HFFc6 (cell line): ENCODE measurements around the gene TMEM150C. TPM values are rescaled to one million over a fixed set of nuclear protein-coding genes. Genes with fewer than 3 reads are reported as not detected.

Source experiments
- DNase-seq: peaks from one replicate; pipeline ENCODE4 v3.0.0-alpha.2; 2018
- H3K27ac Mint-ChIP-seq: 2 replicates; pipeline ENCODE4 v1.8.0; 2020; ENCODE audit warnings: mild to moderate bottlenecking, mixed read lengths
- H3K27me3 Mint-ChIP-seq: 2 replicates; pipeline ENCODE4 v1.8.0; 2021; ENCODE audit warnings: mild to moderate bottlenecking, moderate library complexity, mixed read lengths; ENCODE audit not compliant: insufficient read depth
- H3K36me3 Mint-ChIP-seq: 2 replicates; pipeline ENCODE4 v1.8.0; 2021; ENCODE audit warnings: low read depth, mixed read lengths
- H3K4me1 Mint-ChIP-seq: 2 replicates; pipeline ENCODE4 v1.8.0; 2020; ENCODE audit warnings: low read depth, mixed read lengths
- H3K4me3 Mint-ChIP-seq: 2 replicates; pipeline ENCODE4 v1.8.0; 2020; ENCODE audit warnings: mild to moderate bottlenecking, moderate library complexity, mixed read lengths
- H3K9me3 Mint-ChIP-seq: 2 replicates; pipeline ENCODE4 v1.8.0; 2020; ENCODE audit warnings: mild to moderate bottlenecking, mixed read lengths
- total RNA-seq, 6 experiments: library from RNA; stranded (reverse); fragmentation: NEBNext Ultra II Directional; extraction: Animal tissue kit (Norgen Biotek cat#: 25700); gene quantifications; 2 replicates in 1 of 6; 3 replicates in 5 of 6; pipeline ENCODE4 v1.2.3, GENCODE V29; 2021
- TF ChIP-seq, protein P1 (sequence below): fragments of 200-600 bp; sonication (generic); IDR thresholded peaks from 2 replicates; pipeline ENCODE4 v1.5.0; 2021; ENCODE audit warnings: antibody characterized with exemption, mild to moderate bottlenecking

TMEM150C gene
- total RNA-seq, 6 experiments from 2014 or later, result not detected

DNA sequence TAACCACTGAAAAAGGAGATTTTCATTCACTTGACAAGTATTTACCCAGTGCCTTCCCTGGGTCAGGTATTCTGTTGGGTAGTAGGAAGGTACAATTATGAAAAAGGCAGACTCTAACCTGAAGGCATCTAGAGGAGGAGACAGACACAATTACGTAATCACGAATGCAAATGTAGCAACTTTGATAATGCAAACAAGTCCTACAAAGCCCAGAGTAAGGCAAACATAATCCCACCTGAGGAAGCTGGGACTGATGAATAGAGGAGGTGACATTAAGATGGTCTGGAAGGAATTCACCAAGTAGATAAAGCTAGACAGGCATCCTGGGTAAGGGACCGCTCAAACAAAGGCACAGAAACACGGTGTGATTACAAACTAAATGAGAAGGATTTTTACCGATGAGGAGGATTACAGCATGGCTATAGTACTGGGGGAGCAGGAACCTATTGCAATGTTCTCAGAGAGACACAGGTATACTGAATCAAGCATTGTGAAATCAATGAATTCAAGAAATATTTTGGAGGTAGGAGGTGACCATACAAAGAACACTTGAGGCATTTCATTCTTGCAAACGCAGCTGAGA lies 37.1 kb downstream of the TMEM150C start:
- H3K4me1 Mint-ChIP-seq, result no peaks in the 10 kb centered on the region; the same call in 1 of the 2 replicates
- TF ChIP-seq, protein P1, sequence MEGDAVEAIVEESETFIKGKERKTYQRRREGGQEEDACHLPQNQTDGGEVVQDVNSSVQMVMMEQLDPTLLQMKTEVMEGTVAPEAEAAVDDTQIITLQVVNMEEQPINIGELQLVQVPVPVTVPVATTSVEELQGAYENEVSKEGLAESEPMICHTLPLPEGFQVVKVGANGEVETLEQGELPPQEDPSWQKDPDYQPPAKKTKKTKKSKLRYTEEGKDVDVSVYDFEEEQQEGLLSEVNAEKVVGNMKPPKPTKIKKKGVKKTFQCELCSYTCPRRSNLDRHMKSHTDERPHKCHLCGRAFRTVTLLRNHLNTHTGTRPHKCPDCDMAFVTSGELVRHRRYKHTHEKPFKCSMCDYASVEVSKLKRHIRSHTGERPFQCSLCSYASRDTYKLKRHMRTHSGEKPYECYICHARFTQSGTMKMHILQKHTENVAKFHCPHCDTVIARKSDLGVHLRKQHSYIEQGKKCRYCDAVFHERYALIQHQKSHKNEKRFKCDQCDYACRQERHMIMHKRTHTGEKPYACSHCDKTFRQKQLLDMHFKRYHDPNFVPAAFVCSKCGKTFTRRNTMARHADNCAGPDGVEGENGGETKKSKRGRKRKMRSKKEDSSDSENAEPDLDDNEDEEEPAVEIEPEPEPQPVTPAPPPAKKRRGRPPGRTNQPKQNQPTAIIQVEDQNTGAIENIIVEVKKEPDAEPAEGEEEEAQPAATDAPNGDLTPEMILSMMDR, result no peak

DNA sequence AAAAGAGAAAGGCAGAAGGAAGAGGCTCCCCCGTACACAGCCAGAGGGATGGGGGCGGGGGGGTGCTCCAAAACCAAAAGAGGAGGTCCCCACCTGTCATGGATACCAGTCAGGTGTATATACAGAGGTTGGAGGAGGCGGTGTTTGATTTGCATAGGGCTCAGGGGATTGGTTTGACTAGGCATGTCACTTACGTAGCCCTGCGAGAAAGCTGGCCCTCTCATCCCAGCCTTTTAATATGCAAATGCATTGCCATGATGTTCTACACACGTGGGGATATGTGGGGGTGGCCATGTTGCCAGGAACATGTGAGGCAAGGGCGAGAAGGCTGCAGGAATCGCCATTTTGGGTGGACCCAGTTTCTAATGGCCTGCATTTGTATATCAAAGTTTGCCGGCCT lies 38.6 kb downstream of the TMEM150C start:
- H3K4me1 Mint-ChIP-seq, result peaks cover 8% of the 10 kb centered on the region; the same call in 1 of the 2 replicates
- TF ChIP-seq, protein P1, result no peak

More for the DNA sequence above, 37.1 kb downstream of the TMEM150C start:
- no peak overlapping the region for H3K4me3 Mint-ChIP-seq
- no peaks in the 10 kb centered on the region for H3K36me3 Mint-ChIP-seq
- no peak for DNase-seq
- H3K27ac Mint-ChIP-seq, result no peak overlapping the region
- no peaks in the 10 kb centered on the region for H3K9me3 Mint-ChIP-seq
- peaks cover 19% of the 10 kb centered on the region for H3K27me3 Mint-ChIP-seq

DNA sequence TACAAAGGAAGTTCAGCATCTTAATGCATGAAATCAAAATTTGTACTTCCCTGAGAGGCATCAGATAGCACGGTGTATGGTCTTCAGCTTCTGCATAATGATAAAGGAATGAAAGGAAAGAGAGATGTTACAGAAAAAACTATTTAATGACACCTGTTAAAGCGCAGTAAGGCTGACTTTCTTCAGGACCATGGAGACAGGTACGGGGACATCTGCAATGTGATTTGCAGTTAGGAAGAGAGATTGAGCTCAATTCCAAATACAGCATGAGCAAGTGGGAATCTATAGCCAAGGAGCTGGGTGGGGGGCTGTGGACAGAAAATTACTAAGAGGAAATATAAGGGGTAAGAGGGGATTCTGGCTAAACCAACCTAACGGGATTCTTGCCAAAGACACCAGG lies 39.3 kb downstream of the TMEM150C start:
- no peak overlapping the region for H3K4me3 Mint-ChIP-seq
- H3K4me1 Mint-ChIP-seq, result peaks cover 12% of the 10 kb centered on the region
- TF ChIP-seq, protein P1, result no peak
- H3K9me3 Mint-ChIP-seq, result no peaks in the 10 kb centered on the region
- no peak overlapping the region for H3K27ac Mint-ChIP-seq
- H3K27me3 Mint-ChIP-seq, result peaks cover 13% of the 10 kb centered on the region
- DNase-seq, result no peak
- H3K36me3 Mint-ChIP-seq, result no peaks in the 10 kb centered on the region

More for the DNA sequence above, 38.6 kb downstream of the TMEM150C start:
- peaks cover 19% of the 10 kb centered on the region for H3K27me3 Mint-ChIP-seq
- H3K27ac Mint-ChIP-seq, result no peak overlapping the region
- H3K4me3 Mint-ChIP-seq, result no peak overlapping the region
- DNase-seq, result no peak
- H3K9me3 Mint-ChIP-seq, result no peaks in the 10 kb centered on the region
- no peaks in the 10 kb centered on the region for H3K36me3 Mint-ChIP-seq

DNA sequence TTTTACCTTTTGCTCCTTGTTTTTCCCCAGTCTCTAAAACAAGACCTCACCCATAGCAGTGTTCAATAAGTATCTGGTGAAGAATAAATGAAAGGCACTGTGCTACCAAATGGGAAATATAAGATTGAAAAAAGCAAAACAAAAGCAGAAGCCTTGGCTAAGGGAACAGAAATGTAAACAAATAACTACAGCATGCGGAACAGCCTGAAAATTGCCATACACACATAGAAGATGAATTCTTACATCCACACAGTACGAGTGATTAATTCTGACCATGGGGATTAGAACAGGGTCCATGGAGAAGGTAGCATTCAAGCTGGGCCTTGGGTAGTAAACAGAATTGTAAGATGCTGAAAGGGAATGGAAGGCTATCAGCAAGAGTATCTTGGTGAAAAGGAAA lies 40.5 kb downstream of the TMEM150C start:
- no peak for DNase-seq
- H3K36me3 Mint-ChIP-seq, result no peaks in the 10 kb centered on the region
- H3K4me3 Mint-ChIP-seq, result no peak overlapping the region

DNA sequence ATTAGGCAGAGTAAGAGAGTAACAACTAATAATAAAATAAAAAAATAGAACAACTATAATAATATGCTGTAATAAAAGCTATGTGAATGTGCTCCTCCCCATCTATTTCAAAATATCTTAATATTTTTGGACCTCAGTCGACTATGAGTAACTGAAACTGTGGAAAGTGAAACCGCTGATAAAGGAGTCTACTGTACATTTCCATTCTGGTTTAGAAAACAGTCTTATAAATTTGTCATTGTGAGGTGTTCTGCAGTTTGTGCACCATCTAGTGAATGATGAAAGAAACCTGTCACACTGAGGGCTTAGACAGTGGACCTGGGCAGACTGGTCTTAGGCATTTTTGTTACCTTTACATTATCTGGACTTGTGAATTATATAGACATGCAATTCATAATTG lies 42.0 kb downstream of the TMEM150C start:
- Mint-ChIP-seq H3K4me1 (peaks cover 31% of the 10 kb centered on the region), H3K36me3 (no peaks in the 10 kb centered on the region), H3K9me3 (no peaks in the 10 kb centered on the region), H3K4me3 (no peak overlapping the region), H3K27me3 (peaks cover 17% of the 10 kb centered on the region), H3K27ac (no peak overlapping the region)
- DNase-seq, result no peak
- TF ChIP-seq, protein P1, result no peak

More for the DNA sequence above, 40.5 kb downstream of the TMEM150C start:
- H3K9me3 Mint-ChIP-seq, result no peaks in the 10 kb centered on the region
- H3K27me3 Mint-ChIP-seq, result peaks cover 11% of the 10 kb centered on the region
- TF ChIP-seq, protein P1, result no peak
- no peak overlapping the region for H3K27ac Mint-ChIP-seq
- peaks cover 23% of the 10 kb centered on the region for H3K4me1 Mint-ChIP-seq
